ENCODE data around the gene BNIP5.

BNIP5 gene

GRCh38 chr6:36273067-36273466, 63.6 kb downstream of the BNIP5 start:
- Histone ChIP-seq H3K9me3 (ENCODE audit: severe bottlenecking) (no peaks in the 10 kb centered on the region), H3K36me3 (ENCODE audit: low read depth) (no peaks in the 10 kb centered on the region), H3K27me3 (ENCODE audit: insufficient read depth, poor library complexity, severe bottlenecking) (no peaks in the 10 kb centered on the region), H3K4me1 (ENCODE audit: insufficient read depth, poor library complexity, severe bottlenecking) (no peaks in the 10 kb centered on the region), H3K27ac (ENCODE audit: poor library complexity, severe bottlenecking) (no peak overlapping the region), H3K4me3 (ENCODE audit: severe bottlenecking) (no peak overlapping the region)
- no peak for DNase-seq (ENCODE audit: low spot score)
- TF ChIP-seq CTCF (IDR thresholded peaks at IDR 0.05; ENCODE audit: poor library complexity, severe bottlenecking), result no peak
- no peak for ATAC-seq (ENCODE audit: low read depth)

GRCh38 chr6:36272234-36272633, 64.5 kb downstream of the BNIP5 start:
- no peak overlapping the region for H3K27ac ChIP-seq (ENCODE audit: poor library complexity, severe bottlenecking)
- H3K4me1 ChIP-seq (ENCODE audit: insufficient read depth, poor library complexity, severe bottlenecking), result no peaks in the 10 kb centered on the region
- no peak for DNase-seq (ENCODE audit: low spot score)
- no peaks in the 10 kb centered on the region for H3K9me3 ChIP-seq (ENCODE audit: severe bottlenecking)
- no peak overlapping the region for H3K4me3 ChIP-seq (ENCODE audit: severe bottlenecking)
- no peak for TF ChIP-seq CTCF (IDR thresholded peaks at IDR 0.05; ENCODE audit: poor library complexity, severe bottlenecking)
- ATAC-seq (ENCODE audit: low read depth), result no peak
- H3K27me3 ChIP-seq (ENCODE audit: insufficient read depth, poor library complexity, severe bottlenecking), result no peaks in the 10 kb centered on the region
- no peaks in the 10 kb centered on the region for H3K36me3 ChIP-seq (ENCODE audit: low read depth)

GRCh38 chr6:36269834-36270705, 66.6 kb downstream of the BNIP5 start, which contains the start of gene PNPLA1:
PNPLA1 (plus strand) TSS chr6:36270060; CDS start chr6:36270460, 400 bp downstream.
- no peaks in the 10 kb centered on the region for H3K27me3 ChIP-seq (ENCODE audit: insufficient read depth, poor library complexity, severe bottlenecking)
- no peaks in the 10 kb centered on the region for H3K36me3 ChIP-seq (ENCODE audit: low read depth)
- H3K4me1 ChIP-seq (ENCODE audit: insufficient read depth, poor library complexity, severe bottlenecking), result no peaks in the 10 kb centered on the region
- no peak for DNase-seq (ENCODE audit: low spot score)
- H3K27ac ChIP-seq (ENCODE audit: poor library complexity, severe bottlenecking), result no peak within 1 kb of the TSS
- ATAC-seq (ENCODE audit: low read depth), result peak; percentile 70
- no peaks in the 10 kb centered on the region for H3K9me3 ChIP-seq (ENCODE audit: severe bottlenecking)
- TF ChIP-seq CTCF (IDR thresholded peaks at IDR 0.05; ENCODE audit: poor library complexity, severe bottlenecking), result no peak
- H3K4me3 ChIP-seq (ENCODE audit: severe bottlenecking), result no peak within 1 kb of the TSS

GRCh38 chr6:36268478-36269275, 68.0 kb downstream of the BNIP5 start:
- Histone ChIP-seq H3K27ac (ENCODE audit: poor library complexity, severe bottlenecking) (no peak overlapping the region), H3K4me1 (ENCODE audit: insufficient read depth, poor library complexity, severe bottlenecking) (no peaks in the 10 kb centered on the region), H3K4me3 (ENCODE audit: severe bottlenecking) (no peak overlapping the region), H3K27me3 (ENCODE audit: insufficient read depth, poor library complexity, severe bottlenecking) (peaks cover 3% of the 10 kb centered on the region), H3K36me3 (ENCODE audit: low read depth) (no peaks in the 10 kb centered on the region), H3K9me3 (ENCODE audit: severe bottlenecking) (no peaks in the 10 kb centered on the region)
- TF ChIP-seq CTCF (IDR thresholded peaks at IDR 0.05; ENCODE audit: poor library complexity, severe bottlenecking), result no peak
- no peak for DNase-seq (ENCODE audit: low spot score)
- peak; percentile 22; the same call in 1 of the 3 replicates for ATAC-seq (ENCODE audit: low read depth)

Measured in RWPE2 (cell line).